Keratinocyte (primary cell): ENCODE data around the gene GAREM1. TPM values are rescaled to one million over a fixed set of nuclear protein-coding genes. Genes with fewer than 3 reads are reported as not detected.

Experiments
- DNase-seq: peaks from one replicate; pipeline ENCODE4 v3.0.0-alpha.2; 2011; ENCODE audit warnings: low read depth, missing footprints, low spot score
- FAIRE-seq: peaks from 2 replicates; lab custom pipeline; 2011; peaks lifted over from hg19 to GRCh38; lab: Jason Lieb, UNC
- H2AFZ ChIP-seq: 2 replicates; pipeline ENCODE4 v1.6.0; 2012; ENCODE audit warnings: low read length, control low read depth, inconsistent platforms; ENCODE audit not compliant: control insufficient read depth
- H3K27ac ChIP-seq: 2 replicates; pipeline ENCODE4 v1.5.1; 2011; ENCODE audit warnings: low read length; ENCODE audit not compliant: control insufficient read depth, insufficient read depth
- H3K27me3 ChIP-seq: 3 replicates; pipeline ENCODE4 v1.6.0; 2011; ENCODE audit warnings: low read length; ENCODE audit not compliant: control insufficient read depth, insufficient read depth; ENCODE audit errors: extremely low read depth
- H3K36me3 ChIP-seq, 2 experiments: 2 replicates in 1 of 2; 3 replicates in 1 of 2; pipeline ENCODE4 v1.5.1; 2011; ENCODE audit warnings: low read length in 2 of 2, mild to moderate bottlenecking in 1 of 2; ENCODE audit not compliant: control insufficient read depth in 2 of 2, insufficient read depth in 2 of 2; ENCODE audit errors: extremely low read depth in 1 of 2
- H3K4me1 ChIP-seq: 3 replicates; pipeline ENCODE4 v1.5.1; 2011; ENCODE audit warnings: low read length; ENCODE audit not compliant: control insufficient read depth, insufficient read depth; ENCODE audit errors: extremely low read depth
- H3K4me2 ChIP-seq: 3 replicates; pipeline ENCODE4 v1.6.0; 2011; ENCODE audit warnings: low read depth, low read length; ENCODE audit not compliant: control insufficient read depth, insufficient read depth; ENCODE audit errors: extremely low read depth
- H3K4me3 ChIP-seq, 3 experiments: fragments of 200-600 bp in 1 of 3; sonication (generic) in 1 of 3; 2 replicates in 2 of 3; 3 replicates in 1 of 3; pipeline ENCODE4 v1.5.1; 2011 to 2016; ENCODE audit warnings: low read length in 3 of 3, mild to moderate bottlenecking in 3 of 3, control low read depth in 2 of 3, inconsistent platforms in 1 of 3, low read depth in 1 of 3, mixed read lengths in 1 of 3, mixed run types in 1 of 3, moderate library complexity in 1 of 3; ENCODE audit not compliant: control insufficient read depth in 2 of 3, insufficient read depth in 2 of 3; ENCODE audit errors: extremely low read depth in 1 of 3
- H3K79me2 ChIP-seq: 2 replicates; pipeline ENCODE4 v1.6.0; 2012; ENCODE audit warnings: low read length; ENCODE audit not compliant: control insufficient read depth, insufficient read depth
- H3K9ac ChIP-seq: 3 replicates; pipeline ENCODE4 v1.6.0; 2011; ENCODE audit warnings: low read length; ENCODE audit not compliant: control insufficient read depth, insufficient read depth; ENCODE audit errors: extremely low read depth
- H3K9me1 ChIP-seq: 3 replicates; pipeline ENCODE4 v1.6.0; 2011; ENCODE audit warnings: low read length; ENCODE audit not compliant: control insufficient read depth, insufficient read depth; ENCODE audit errors: extremely low read depth
- H3K9me3 ChIP-seq: 2 replicates; pipeline ENCODE4 v1.5.1; 2012; ENCODE audit warnings: low read depth, low read length; ENCODE audit not compliant: control insufficient read depth
- H4K20me1 ChIP-seq: 3 replicates; pipeline ENCODE4 v1.6.0; 2011; ENCODE audit warnings: low read length; ENCODE audit not compliant: control insufficient read depth, insufficient read depth; ENCODE audit errors: extremely low read depth
- EZH2 ChIP-seq: IDR thresholded peaks from one replicate; pipeline ENCODE4 v1.6.1; 2012; ENCODE audit warnings: inconsistent platforms, mild to moderate bottlenecking, low read length, moderate library complexity
- dilution Hi-C: fragments of 300-500 bp; cut with MboI; formaldehyde crosslinking; loops from one replicate; pipeline ENCODE4 v1.7.0; 2020; ENCODE audit warnings: low sequenced_read_pairs; ENCODE audit not compliant: extremely low pct_ligation_motif_present
- polyA plus RNA-seq, 5 experiments: library from polyadenylated mRNA; depleted of rRNA in 3 of 5; stranded (reverse) in 3 of 5; stranded (forward) in 1 of 5; unstranded in 1 of 5; fragments of >200 nt; gene quantifications; 1 replicate in 1 of 5; 2 replicates in 3 of 5; 3 replicates in 1 of 5; pipeline versions ENCODE4 v1.2.1 to v1.2.3, GENCODE V29; 2011 to 2012; ENCODE audit warnings: missing spikeins in 2 of 5, low read depth in 1 of 5, low replicate concordance in 1 of 5
- TF ChIP-seq, protein P1 (sequence below), 3 experiments: IDR thresholded peaks in 1 of 3; conservative IDR thresholded peaks in 1 of 3; optimal IDR thresholded peaks in 1 of 3; 2 replicates in 2 of 3; 3 replicates in 1 of 3; pipeline versions ENCODE3 to v1.5.1; 2011; ENCODE audit warnings: low read length in 3 of 3, mild to moderate bottlenecking in 3 of 3, moderate library complexity in 2 of 3, control low read depth in 1 of 3, inconsistent platforms in 1 of 3; ENCODE audit not compliant: insufficient read depth in 2 of 3; ENCODE audit errors: extremely low read depth in 1 of 3

Gene GAREM1
- polyA plus RNA-seq, 1 donor (not counting 4 experiments of a cell fraction or from before 2014, with no cell fraction given), result 3.8 TPM

DNA sequence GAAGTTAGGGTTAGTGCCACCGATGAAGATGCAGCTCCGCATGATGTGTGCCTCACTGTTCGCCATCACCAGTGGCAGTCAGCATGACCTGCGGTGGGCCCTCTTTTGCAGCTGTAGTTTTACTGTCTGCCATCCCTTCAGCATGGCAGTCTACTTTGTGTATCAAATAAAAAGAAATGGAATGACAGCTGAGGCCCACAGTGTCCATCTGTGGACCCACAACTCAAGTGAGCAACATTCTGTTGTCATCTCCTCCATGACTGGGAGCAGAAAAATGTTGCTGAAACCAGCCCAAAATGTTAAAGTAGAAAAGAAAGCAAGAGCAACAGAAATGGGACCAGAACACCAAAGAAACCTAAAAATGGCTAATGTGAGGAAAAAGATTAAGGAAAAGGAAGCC lies 152.1 kb downstream of the GAREM1 start:
- H2AFZ ChIP-seq, result no peak overlapping the region
- H3K9me1 ChIP-seq, result no peaks in the 10 kb centered on the region
- H4K20me1 ChIP-seq, result no peaks in the 10 kb centered on the region
- dilution Hi-C loops, result no loop called here
- TF ChIP-seq, protein P1, sequence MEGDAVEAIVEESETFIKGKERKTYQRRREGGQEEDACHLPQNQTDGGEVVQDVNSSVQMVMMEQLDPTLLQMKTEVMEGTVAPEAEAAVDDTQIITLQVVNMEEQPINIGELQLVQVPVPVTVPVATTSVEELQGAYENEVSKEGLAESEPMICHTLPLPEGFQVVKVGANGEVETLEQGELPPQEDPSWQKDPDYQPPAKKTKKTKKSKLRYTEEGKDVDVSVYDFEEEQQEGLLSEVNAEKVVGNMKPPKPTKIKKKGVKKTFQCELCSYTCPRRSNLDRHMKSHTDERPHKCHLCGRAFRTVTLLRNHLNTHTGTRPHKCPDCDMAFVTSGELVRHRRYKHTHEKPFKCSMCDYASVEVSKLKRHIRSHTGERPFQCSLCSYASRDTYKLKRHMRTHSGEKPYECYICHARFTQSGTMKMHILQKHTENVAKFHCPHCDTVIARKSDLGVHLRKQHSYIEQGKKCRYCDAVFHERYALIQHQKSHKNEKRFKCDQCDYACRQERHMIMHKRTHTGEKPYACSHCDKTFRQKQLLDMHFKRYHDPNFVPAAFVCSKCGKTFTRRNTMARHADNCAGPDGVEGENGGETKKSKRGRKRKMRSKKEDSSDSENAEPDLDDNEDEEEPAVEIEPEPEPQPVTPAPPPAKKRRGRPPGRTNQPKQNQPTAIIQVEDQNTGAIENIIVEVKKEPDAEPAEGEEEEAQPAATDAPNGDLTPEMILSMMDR (optimal IDR thresholded peaks at IDR 0.05 in 1 of 3, IDR thresholded peaks at IDR 0.05 in 1 of 3, conservative IDR thresholded peaks at IDR 0.05 in 1 of 3; ENCODE audit: extremely low read depth in 1 of 3, insufficient read depth in 2 of 3, low read length in 3 of 3), result no peak
- no peak for TF ChIP-seq EZH2
- H3K4me2 ChIP-seq, result no peak overlapping the region
- H3K4me3 ChIP-seq, result no peak overlapping the region
- no peaks in the 10 kb centered on the region for H3K36me3 ChIP-seq
- no peaks in the 10 kb centered on the region for H3K9me3 ChIP-seq
- FAIRE-seq, result no peak
- no peak overlapping the region for H3K9ac ChIP-seq
- H3K79me2 ChIP-seq, result no peaks in the 10 kb centered on the region
- no peak overlapping the region for H3K27ac ChIP-seq
- peaks cover 5% of the 10 kb centered on the region for H3K4me1 ChIP-seq
- DNase-seq, result no peak
- H3K27me3 ChIP-seq, result no peaks in the 10 kb centered on the region

GRCh38 chr18:32317651-32318050 lies 153.0 kb downstream of the GAREM1 start:
- dilution Hi-C loops, result no loop called here
- Histone ChIP-seq H3K79me2 (no peaks in the 10 kb centered on the region), H4K20me1 (no peaks in the 10 kb centered on the region), H3K9me1 (no peaks in the 10 kb centered on the region), H3K4me3 (no peak overlapping the region), H3K27me3 (no peaks in the 10 kb centered on the region), H3K9me3 (no peaks in the 10 kb centered on the region), H3K9ac (no peak overlapping the region), H2AFZ (no peak overlapping the region), H3K4me1 (peaks cover 5% of the 10 kb centered on the region), H3K36me3 (no peaks in the 10 kb centered on the region), H3K27ac (peak overlapping the region; percentile 4), H3K4me2 (no peak overlapping the region)
- DNase-seq, result no peak
- no peak for TF ChIP-seq EZH2
- TF ChIP-seq, protein P1 (optimal IDR thresholded peaks at IDR 0.05 in 1 of 3, IDR thresholded peaks at IDR 0.05 in 1 of 3, conservative IDR thresholded peaks at IDR 0.05 in 1 of 3; ENCODE audit: extremely low read depth in 1 of 3, insufficient read depth in 2 of 3, low read length in 3 of 3), result no peak
- FAIRE-seq, result no peak
